Hepatic stellate cell (primary cell): ENCODE results near the gene GRID1.

Experiments used
- DNase-seq: peaks from one replicate; pipeline ENCODE4 v3.0.0; 2011; ENCODE audit warnings: low spot score

Gene GRID1

DNA sequence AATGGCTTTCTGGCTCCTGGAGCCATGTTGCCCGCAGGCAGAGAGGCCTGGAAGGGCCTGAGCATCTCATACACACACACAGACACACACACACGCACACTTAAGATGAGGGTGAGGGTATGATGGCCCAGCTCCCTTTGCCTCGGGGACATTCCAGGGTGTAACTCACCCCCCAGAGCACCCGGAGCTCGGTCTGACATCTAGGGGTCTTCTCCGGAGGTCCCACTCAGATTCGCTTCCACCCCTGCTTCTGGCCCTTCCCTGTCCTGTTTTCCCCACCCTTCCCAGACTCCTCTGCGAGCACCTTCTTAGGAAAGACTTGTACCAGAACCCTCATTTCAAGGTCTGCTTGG is 304.4 kb downstream of the GRID1 start:
- no peak for DNase-seq

DNA sequence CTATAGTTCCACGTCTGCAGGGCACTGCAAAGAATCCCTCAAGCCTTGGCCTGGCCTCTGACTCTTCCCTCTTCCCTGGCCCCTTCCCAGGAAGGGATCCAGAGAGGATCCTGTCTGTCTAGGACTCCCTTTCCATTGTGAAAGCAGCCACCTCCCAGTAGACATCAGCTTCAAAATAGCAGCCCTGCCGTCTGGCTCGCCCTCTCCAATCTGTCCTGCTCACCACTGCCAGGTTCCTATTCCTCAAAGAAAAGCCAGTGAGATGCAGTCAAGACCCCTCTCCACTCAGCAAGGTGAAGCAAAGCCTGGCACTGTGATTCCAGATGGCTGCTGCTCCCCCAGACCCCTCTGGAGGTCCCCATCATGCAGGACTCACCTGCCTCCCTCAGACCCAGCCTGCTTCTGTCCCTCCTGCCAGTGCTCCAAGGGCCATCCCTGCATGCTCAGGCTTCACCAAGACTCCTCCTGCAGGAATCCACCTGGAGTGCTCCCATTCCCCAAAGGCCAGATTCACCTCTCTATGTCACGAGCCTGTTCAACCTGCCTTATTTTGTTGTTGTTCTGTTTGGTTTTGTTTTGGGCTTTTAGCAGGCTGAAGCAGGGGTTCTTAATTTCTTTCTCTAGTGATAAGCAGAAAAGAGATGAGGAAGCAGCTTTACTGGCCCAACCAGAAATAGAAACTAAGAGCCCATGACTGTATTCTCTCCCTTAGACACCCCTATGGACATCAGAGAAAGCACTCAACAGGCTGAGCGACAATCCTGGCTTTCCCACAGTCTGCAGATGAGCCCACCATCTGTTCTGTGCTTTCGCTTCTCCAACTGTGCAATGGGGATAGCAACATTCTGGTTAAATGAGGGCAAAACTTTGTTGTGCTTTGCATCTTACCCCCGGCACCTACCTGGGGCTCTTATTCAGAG is 305.1 kb downstream of the GRID1 start:
- no peak for DNase-seq

DNA sequence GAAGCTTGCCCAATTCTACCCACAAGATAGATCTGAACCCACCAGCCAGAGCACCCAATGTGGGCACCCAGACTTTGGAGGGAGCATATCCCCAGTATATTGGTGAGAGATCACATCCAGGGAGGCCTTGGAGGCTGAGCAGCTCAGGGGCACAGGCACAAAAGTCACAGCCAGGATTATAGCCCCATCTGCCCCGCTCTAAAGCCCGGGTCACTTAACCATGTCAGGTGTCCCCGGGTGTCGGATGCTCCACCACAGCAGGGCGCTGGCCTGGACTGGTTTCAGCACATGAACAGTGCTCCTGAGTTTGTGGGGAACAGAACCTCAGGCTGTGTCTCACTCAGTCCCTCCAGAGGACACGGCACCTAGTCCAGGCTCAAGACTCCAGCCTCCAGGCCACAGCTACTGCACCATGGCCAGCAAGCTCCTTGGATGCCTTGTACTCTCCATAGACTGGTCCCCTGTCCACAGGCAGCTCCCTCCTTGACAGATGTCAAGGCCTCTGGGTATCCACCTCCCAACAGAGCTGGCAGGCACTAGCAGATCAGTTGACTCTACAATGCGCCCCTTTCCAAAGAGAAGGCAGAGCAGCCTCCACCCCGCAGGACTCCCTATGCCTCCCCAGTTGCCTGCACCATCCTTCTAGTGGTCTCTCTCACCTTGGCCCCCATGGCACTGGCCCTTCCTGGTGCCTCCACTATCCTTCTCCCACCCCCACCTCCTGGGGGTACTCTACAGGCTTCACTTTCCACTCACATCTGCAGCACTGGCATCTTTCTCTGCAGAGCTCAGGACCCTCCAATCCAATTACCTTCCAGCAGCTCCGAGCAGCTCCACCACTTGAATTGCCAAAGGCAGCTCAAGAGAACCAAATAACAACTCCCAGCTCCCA is 306.0 kb downstream of the GRID1 start:
- DNase-seq = no peak

DNA sequence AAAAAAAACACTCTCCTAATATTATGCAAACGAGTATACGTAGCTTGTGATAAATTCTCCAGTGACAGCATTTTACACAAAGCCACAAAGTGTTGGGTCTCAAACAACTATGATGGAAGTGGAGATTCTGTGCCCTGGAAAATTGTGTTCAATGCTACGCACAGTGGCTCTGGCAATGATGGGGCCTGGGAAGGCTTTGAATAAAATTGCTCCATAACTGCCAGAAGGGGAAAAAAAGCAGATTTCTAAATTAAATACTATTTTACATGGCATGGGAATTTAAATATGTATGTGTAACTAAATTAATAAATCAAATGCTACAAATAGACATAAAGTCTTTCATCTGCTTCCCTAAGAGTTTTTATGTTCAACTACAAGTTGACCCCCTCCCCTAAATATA is 306.7 kb downstream of the GRID1 start:
- no peak for DNase-seq

DNA sequence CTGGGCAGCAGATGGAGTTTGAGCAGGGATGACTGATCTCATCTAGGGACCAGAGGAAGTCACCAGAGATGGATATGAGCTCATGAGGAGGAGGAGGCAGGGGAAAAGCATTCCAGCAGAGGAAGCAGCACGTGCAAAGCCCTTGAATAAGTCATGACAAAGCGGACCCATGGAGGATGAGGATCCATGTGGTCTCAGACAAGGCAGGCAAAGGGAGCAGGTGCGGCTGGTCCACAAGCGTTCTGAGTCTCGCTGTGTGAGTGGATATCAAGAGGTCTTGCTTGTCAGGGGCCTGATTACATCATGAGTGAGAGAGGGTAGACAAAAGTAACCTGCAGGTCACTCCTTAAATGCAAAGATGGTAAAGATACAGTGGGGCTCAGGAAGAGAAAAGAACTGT is 307.6 kb downstream of the GRID1 start:
- DNase-seq = no peak

DNA sequence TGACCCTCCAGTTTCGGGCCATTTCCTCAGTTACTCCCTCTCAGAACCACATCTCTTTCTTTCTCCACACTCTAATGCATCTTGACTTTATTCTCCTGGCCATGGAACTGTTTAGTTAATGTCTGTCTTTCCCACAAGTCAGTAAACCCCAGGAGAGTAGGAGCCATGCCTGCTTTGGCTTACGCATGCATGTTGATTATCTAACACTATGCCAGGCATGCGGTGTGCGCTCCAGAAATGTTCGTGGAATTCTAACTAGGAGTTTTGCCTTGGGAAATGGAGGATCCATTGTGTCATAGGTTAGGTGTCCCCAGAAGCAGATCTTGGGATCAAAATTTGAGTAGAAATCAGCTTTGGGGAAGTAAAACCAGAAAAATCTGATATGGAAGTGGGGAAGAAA is 308.9 kb downstream of the GRID1 start:
- DNase-seq = no peak

DNA sequence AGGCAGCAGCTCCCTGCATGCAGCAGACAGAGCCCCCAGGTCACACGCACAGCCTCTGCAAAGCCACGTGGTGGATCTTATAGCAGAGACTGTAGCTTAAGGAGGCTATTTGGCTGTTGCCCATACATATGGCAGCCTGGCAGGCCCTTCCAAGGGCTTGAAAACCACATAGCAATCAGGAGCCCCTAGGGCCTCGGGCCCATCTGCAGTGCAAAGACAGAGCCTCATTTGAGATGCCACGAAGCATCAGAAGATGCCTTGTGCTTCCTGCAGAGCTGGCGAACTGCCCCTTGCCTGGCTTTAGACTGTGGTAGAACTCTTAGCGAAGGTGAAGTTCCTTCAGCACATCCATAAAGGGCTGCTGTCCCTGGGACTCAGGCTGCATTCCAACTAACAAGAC is 309.9 kb downstream of the GRID1 start:
- DNase-seq = no peak

DNA sequence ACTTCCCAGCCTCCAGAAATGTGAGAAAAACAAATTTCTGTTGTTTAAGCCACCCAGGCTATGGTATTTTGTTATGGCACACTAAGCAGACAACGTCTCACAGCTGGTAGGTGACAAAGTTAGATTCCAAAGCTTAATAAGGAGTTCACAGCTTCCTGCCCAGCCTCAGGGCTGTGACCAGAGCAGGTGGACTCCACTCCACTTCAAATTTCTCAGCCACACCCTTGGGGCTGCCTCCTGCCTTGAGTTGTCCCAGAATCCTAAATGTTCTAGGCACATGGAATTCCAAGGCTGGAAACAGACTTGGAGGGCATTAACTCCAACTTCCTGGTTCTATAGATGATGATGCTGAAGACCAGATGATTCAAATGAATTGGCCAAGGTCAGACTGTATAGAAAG is 310.7 kb downstream of the GRID1 start:
- no peak for DNase-seq

DNA sequence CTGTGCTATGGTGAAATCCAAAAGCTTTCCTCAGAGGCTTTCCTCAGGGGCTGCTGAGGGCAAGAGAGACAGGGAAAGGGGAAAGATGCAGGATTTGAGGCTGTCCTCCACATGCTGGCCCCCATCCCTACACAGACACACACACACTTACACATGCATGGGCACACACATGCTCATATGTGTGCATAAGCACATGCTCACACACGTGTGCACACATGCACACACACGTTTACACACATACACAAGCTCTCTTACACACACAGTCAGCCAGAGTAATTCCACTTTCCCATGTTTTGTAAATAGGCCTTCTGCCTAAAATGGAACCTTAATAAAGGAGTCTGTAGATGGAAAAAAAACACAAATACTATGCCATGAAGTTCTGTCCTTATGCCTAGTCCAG is 312.9 kb downstream of the GRID1 start:
- DNase-seq = no peak

DNA sequence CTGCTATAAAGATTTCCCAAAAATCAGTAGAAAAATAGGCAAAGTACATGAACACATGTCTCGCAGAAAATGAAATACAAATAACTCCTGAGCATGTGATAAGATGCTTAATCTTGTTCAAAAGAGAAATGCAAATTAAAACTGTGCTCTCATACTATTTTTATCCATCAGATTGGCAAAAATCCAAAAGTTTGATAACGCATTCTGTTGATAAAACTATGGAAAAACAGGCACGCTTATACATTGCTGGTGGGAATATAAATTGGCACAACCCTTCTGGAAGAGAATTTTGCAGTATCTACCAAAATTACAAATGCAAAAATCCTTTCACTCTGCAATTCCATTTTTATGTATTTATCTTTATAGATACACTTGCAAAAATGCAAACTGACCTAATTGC is 315.0 kb downstream of the GRID1 start:
- no peak for DNase-seq

DNA sequence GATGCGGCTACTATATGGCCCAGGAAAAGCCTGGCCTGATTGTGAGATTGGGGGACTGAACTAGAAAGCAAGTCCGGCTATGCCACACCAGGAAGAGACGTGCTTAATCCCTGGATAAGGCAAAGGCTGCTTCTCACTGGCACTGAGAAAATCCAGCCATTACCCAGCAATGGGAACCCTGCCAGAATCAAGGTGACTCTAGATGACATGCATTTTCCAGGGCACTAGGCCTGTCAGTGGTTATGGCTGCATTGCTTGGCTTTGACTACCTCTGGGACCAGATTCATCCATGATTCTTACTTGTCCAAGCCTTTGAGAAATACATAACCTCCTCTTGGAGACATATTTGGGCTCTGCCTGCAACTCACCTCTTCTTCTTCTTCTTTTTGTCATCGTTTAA is 317.2 kb downstream of the GRID1 start:
- DNase-seq = no peak

DNA sequence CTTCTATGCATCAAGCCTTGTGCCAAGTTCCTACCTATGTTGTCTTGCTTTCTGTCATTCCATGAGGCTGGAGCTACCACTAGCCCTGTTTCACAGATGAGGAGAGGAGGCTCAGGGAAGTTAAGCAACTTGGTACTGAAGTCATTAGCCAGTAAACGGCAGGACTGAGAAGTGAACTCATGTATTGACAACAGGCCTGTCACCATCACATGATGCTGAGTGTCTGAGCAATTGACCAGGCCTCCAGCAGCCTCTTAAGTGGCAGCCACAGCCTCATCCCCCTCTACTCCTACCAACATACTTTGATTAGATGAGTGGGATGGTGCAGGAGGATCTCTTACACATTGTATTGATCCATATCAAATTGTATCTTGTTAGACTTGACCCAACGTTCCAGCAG is 317.6 kb downstream of the GRID1 start:
- DNase-seq = no peak

DNA sequence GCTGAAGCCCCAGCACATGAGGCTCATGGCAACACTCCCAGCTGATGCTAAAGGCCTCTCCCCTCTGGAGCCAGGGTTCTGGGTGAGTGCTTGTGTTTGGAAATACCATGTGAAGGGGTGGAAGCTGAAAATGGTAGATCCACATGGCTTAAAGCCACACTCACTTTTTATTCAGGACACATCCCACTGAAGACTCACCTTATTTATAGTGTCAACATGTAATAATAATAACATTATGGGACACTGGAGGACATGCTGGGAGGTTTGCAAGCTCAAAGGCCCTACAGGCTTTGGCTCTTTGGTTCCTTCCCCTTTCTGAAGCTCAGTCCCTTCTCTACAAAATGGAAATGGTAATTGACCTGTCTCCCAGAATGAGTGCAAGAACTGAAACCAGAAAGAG is 318.0 kb downstream of the GRID1 start:
- DNase-seq = no peak

DNA sequence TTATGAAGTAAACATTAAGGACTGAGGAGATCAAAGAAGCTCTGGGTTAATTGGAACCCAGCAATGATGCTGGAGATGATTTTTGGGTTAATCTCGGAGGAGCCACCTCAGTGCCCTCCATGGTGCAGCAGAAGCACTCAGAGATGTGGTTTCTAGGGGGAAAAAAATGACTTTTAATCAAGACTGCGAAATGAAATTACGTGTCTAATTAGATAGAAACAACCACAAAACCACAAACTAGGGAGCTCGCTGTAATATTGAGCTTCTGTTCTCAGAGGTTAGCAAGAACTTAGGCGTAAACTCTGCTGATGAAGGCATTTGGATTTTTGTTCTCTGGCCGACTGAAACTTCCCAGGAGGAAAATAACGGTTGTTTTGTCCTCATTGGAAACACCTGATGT is 319.0 kb downstream of the GRID1 start:
- DNase-seq = no peak

DNA sequence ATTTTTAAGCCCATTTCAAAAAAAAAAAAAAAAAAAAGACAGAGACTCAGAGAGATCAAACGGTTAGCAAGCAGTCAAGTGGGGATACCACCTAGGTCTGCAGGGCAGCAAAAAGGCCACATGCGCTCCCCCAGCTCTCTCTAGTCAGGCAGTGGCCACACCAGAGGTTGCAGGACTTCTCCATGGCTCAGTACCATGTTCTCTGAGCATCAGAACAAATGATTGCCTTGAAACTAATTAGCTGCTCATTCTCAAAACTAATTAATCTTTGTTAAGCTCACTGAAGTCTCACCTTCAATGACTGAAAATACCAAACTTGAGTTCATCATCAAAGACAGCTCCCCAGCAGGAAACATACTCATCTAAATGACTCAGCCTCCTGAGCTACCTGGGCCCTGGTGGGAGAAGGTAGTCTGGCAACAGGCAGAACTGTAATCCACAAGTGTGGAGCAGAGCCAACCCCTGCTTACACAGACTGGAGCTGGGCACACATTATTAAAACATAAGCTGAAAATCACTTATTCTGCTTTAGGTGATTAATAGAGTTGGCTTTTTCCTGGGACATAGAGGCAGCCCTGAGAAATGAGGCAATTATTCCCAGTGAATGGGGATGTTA is 319.6 kb downstream of the GRID1 start:
- no peak for DNase-seq

DNA sequence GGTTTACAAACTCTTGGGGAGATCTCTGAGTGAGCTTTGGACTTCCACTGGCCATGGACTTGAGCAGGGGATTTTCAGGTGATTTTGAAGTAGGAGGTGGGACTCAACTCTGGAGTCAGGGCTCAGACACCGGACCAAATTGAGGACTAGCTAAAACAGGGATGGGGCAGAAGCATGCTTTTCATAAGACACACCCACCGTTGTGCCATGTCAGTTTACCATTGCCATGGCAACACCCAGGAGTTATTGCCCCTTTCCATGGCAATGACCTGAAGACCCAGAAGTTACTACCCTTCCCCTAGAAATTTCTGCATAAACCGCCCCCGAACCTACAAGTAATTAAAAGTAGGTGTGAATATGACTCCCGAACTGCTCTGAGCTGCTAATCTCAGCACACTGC is 320.7 kb downstream of the GRID1 start:
- DNase-seq = no peak

DNA sequence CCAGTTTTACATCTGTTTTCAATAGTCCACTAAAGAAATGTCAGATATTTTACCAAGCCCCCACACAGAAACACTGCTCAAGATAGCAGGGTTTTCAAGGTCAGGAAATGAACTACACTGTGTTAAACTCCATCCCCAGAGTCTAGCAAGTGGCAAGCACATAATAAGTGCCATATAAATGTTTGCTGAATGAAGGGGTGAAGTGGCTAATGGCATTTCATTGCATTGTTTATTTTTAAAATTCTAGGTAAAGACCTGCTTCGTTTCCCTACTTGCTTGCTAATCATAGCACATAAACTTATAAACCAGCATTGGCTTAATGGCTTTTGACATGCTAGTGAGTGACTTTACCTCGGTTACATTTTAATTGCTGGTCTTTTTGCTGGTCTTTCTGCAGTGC is 322.6 kb downstream of the GRID1 start:
- no peak for DNase-seq

DNA sequence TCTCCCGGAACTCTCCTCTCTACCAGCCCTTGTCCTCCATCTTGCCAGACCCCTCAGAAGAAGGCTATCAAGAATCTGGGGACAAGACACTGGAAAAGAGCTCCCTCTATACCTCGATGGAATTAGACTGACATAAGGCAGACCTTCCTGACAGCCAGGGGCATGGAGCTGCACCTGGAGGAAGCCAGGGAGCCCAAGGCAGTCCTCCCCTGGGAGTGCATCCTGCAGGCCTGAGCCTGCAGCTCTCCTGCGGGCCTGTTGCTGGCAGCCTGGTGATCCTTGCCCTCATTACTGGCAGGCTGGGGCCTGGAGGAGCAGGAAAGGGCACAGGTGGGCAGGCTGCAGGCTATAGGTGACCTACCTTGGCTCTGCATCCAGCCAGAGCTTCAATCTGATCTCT is 323.4 kb downstream of the GRID1 start:
- no peak for DNase-seq

DNA sequence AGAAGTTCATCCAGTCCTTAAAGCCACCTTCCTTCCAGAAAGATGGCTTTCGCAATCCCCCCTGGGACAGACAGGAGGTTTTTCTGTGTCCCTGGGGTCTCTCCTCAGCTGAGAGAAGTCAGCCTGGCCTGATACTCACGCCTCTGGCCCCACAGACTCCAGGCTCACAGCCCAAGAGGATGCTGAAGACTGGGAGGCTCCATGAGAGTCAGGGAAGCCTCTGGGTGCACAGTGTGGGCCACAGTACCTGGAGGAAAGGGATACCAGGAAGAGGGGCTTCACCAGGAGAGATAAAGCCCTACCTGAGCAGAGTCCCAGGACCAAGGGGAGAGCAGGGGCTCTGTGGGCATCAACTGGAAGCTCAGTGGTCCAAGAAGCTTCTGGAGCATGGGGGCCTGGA is 324.4 kb downstream of the GRID1 start:
- no peak for DNase-seq

DNA sequence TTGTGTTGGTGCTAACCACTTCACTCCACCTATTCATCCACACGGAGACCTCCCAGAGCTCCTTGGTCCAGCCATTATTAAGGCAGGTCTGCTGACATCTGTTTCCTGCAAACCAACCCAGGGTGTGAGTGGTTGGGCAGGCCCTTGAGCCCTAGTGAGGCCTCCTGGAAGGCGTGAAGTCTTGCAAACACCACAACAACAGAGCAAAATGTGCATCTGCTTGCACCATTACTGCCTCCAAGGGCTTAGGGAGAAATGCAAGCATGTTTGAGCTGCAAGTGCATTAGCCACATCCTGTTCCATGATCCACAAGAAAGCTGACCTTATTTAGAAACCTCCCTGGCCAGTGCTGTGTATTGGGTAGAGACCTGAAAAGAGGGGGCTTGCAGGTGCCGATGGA is 325.5 kb downstream of the GRID1 start:
- DNase-seq = no peak

DNA sequence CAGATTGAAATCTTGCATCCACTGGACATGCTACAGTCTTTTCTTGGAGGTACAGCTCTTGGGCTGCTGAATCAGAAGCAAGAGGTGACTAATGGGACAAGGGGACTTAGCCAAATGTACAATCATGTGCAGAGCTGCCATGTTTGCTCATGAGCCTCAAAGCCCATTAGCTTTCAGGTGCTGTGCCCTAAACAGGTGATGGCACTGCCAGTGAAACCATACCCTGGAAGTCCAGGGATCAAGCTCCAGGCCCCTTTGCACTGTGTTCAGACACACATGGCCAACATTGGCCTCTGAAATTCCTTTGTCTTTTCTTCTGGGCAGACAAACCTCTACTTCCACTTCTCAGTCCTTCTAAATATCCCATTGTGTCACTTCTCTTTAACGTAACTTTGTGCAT is 328.2 kb downstream of the GRID1 start:
- DNase-seq = no peak

DNA sequence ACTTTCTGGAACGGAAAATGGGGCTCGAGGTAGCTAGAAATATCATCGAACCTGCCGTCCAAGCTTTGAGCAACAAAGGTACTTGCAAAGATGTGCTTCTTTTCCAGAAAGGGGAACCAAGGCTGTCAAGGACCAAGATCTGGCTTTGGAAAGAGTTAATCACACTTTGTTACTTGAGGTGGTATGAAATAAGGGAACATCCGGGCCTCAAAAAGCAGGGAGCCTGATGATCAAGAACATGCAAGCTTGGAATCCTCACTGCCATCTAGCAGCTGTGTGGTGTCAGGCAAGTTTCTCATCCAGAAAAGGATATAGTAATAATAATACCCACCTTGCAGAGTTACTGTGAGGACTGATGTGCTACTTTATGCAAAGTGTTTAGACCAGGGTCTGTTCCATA is 329.5 kb downstream of the GRID1 start:
- no peak for DNase-seq

DNA sequence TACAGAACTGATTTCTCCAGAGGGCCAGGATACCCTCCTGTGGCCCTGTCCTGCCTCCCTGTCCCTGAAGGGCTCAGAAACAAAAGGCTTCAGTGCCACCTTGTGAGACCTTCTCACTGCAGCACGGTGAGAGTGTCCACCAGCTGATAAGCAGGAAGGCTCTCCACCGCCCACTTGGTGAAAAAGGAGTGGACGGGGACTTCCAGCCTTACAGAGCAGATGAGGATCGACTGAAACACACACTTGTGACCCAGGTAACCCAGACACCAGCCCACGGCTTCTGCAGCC is 330.1 kb downstream of the GRID1 start:
- DNase-seq = no peak
